Measurements from ENCODE around the gene SEC23A.

DNA sequence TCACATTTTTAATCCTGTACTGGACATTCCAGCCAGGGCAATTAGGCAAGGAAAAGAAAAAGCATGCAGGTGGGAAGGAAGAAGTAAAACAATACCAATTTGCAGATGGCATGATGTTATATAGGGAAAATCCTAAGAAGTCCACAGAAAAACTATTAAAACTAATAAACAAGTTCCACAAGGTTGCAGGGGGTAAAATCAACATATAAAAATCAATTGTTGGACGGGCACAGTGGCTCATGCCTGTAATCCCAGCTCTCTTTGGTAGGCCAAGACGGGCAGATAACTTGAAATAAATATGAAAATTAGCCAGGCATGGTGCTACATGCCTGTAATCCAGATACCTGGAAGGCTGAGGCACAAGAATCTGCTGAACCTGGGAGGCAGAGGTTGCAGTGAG, 31.9 kb downstream of the SEC23A start:
- TF ChIP-seq PRRX2 (CRISPR knock-in tag; IDR thresholded peaks at IDR 0.05) (no peak), ZNF121 (CRISPR knock-in tag; IDR thresholded peaks at IDR 0.05) (no peak), GTF2I (CRISPR knock-in tag; conservative IDR thresholded peaks at IDR 0.05) (no peak), ATF2 (CRISPR knock-in tag; IDR thresholded peaks at IDR 0.05; ENCODE audit: borderline replicate concordance, low read depth) (no peak)

Data from WTC11 (cell line).